ENCODE data around the gene ESR2.

DNA sequence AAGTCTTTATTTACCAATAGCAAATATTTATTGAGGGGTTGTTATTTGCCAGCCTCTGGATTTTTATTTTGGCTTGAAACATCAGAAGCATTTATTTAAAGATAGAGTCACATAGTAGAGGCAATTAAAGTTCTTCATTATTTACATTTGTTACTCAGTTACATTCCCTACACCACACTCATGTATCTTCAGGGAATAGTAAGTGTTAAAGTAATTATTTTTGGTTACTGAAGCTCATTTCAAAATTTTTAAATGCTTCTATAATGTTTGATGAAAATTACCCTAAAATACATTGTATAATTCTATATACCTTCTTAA lies 205.6 kb downstream of the ESR2 start:
- TF ChIP-seq, protein P1, sequence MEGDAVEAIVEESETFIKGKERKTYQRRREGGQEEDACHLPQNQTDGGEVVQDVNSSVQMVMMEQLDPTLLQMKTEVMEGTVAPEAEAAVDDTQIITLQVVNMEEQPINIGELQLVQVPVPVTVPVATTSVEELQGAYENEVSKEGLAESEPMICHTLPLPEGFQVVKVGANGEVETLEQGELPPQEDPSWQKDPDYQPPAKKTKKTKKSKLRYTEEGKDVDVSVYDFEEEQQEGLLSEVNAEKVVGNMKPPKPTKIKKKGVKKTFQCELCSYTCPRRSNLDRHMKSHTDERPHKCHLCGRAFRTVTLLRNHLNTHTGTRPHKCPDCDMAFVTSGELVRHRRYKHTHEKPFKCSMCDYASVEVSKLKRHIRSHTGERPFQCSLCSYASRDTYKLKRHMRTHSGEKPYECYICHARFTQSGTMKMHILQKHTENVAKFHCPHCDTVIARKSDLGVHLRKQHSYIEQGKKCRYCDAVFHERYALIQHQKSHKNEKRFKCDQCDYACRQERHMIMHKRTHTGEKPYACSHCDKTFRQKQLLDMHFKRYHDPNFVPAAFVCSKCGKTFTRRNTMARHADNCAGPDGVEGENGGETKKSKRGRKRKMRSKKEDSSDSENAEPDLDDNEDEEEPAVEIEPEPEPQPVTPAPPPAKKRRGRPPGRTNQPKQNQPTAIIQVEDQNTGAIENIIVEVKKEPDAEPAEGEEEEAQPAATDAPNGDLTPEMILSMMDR (IDR thresholded peaks at IDR 0.05; ENCODE audit: extremely low read depth in 1 of 2, insufficient read depth in 1 of 2, low read depth in 1 of 2, low read length in 2 of 2) = no peak
- TF ChIP-seq POLR2AphosphoS5 (IDR thresholded peaks at IDR 0.05; ENCODE audit: insufficient read depth, low read depth, low read length) (no peak), FOS (IDR thresholded peaks at IDR 0.05; ENCODE audit: borderline replicate concordance, insufficient read depth, low read length) (no peak), MYC (IDR thresholded peaks at IDR 0.05; ENCODE audit: low read depth, low read length) (no peak)
- TF ChIP-seq, protein P2, sequence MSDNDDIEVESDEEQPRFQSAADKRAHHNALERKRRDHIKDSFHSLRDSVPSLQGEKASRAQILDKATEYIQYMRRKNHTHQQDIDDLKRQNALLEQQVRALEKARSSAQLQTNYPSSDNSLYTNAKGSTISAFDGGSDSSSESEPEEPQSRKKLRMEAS (IDR thresholded peaks at IDR 0.05; ENCODE audit: insufficient read depth, insufficient read length) = no peak
